ENCODE data around the gene EDC4.

- TF ChIP-seq CTCF (conservative IDR thresholded peaks at IDR 0.05) (no peak), ZFX (IDR thresholded peaks at IDR 0.05) (no peak)
These were observed 36.3 kb downstream of the EDC4 start for GRCh38 chr16:67909056-67909742.

Measured in C4-2B (cell line).